SK-MEL-5 (cell line): ENCODE results near the gene TOB1. TPM values are rescaled to one million over a fixed set of nuclear protein-coding genes. Genes with fewer than 3 reads are reported as not detected.

Experiments used
- DNase-seq: peaks from one replicate; pipeline ENCODE4 v3.0.0-alpha.2; 2016; ENCODE audit warnings: low read depth, low spot score
- in situ Hi-C: cut with HindIII; loops from 2 replicates; pipeline ENCODE4 v1.10.0; 2016; ENCODE audit warnings: low sequenced_read_pairs, high pct_unique_total_duplicates, low pct_unique_long_range_greater_than_20kb
- total RNA-seq: library from RNA; depleted of rRNA; stranded (reverse); fragments of >200 nt; shearing (Covaris generic); gene quantifications from 2 replicates; pipeline ENCODE4 v1.2.3, GENCODE V29; 2014

TOB1 gene
- total RNA-seq, 1 experiment from 2014 or later: 23.7 TPM

GRCh38 chr17:50840311-50840851 lies 25.8 kb downstream of the TOB1 start:
- DNase-seq: no peak
- in situ Hi-C loops: no loop called here

GRCh38 chr17:50839591-50840310 lies 26.4 kb downstream of the TOB1 start:
- in situ Hi-C loops: no loop called here

GRCh38 chr17:50837980-50838954 lies 27.9 kb downstream of the TOB1 start:
- in situ Hi-C loops: no loop called here
- DNase-seq: no peak

More at GRCh38 chr17:50839591-50840310, 26.4 kb downstream of the TOB1 start:
- no peak for DNase-seq

GRCh38 chr17:50837286-50837979 lies 28.7 kb downstream of the TOB1 start:
- in situ Hi-C loops: no loop called here
- DNase-seq: no peak

GRCh38 chr17:50836826-50837225 lies 29.3 kb downstream of the TOB1 start:
- no peak for DNase-seq
- in situ Hi-C loops: no loop called here

- in situ Hi-C loops: no loop called here
- DNase-seq: no peak
Measured at GRCh38 chr17:50835301-50836234, 30.6 kb downstream of the TOB1 start, which contains the start of gene WFIKKN2. Gene WFIKKN2, plus strand, starts transcription at chr17:50835586. Its CDS starts 352 bp downstream, at chr17:50835938.

GRCh38 chr17:50834429-50835300 lies 31.5 kb downstream of the TOB1 start:
- in situ Hi-C loops: no loop called here

GRCh38 chr17:50833510-50834428 lies 32.4 kb downstream of the TOB1 start:
- in situ Hi-C loops: no loop called here
- no peak for DNase-seq

More at GRCh38 chr17:50834429-50835300, 31.5 kb downstream of the TOB1 start:
- no peak for DNase-seq

- DNase-seq: no peak
- in situ Hi-C loops: no loop called here
Measured at GRCh38 chr17:50832864-50833381, 33.2 kb downstream of the TOB1 start.

- no peak for DNase-seq
- in situ Hi-C loops: no loop called here
Measured at GRCh38 chr17:50832267-50832863, 33.8 kb downstream of the TOB1 start.

- in situ Hi-C loops: no loop called here
- DNase-seq: no peak
Measured at GRCh38 chr17:50831471-50831928, 34.7 kb downstream of the TOB1 start.

- no peak for DNase-seq
- in situ Hi-C loops: no loop called here
Measured at GRCh38 chr17:50830994-50831393, 35.2 kb downstream of the TOB1 start.

- in situ Hi-C loops: no loop called here
- DNase-seq: no peak
Measured at GRCh38 chr17:50830352-50830751, 35.8 kb downstream of the TOB1 start.

GRCh38 chr17:50829332-50829731 lies 36.8 kb downstream of the TOB1 start:
- DNase-seq: no peak
- in situ Hi-C loops: no loop called here
